GM12892 (cell line): ENCODE results near the gene IL17B.

Source experiments
- POLR2A ChIP-seq: IDR thresholded peaks from 2 replicates; pipeline ENCODE4 v1.6.1; 2011; ENCODE audit warnings: low read depth, low read length, control low read depth
- POLR2AphosphoS5 ChIP-seq: IDR thresholded peaks from 2 replicates; pipeline ENCODE4 v1.6.1; 2011; ENCODE audit warnings: low read depth, low read length, control low read depth

DNA sequence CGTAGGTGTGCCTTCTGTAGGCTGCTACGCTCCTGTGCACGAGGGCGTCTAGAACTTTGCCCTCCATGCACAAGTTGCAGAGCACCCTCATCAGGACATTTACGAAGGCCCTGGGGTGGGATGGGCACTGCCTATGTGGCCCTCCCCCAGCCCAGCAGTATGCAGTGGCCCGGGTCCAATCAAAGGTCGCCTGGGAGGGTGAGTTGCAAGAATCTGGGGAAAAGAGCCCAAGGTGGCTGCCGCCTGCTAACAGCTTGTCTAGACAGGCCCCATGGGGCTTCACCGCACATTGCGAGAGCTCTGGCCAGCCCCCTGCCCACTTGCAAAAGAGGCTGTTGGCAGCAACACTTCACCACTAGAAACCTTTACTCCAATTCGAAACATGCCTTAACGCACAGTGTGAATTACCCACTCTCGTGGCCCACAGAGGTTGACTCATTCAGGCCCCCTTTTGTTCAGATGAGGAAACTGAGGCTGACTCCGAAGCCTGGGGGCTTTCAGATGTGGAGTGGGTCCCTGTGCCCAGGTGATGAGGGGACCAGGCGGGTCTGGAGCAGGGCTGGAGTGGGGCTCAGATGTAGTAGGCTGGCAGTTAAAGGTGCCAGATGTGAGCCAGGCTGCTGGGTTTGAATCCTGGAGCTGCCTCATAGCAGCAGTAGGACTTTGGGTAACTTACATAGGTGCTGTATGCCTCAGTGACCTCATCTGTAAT lies 31.8 kb upstream of the IL17B start:
- TF ChIP-seq POLR2AphosphoS5 (no peak), POLR2A (no peak)
